Bronchus fibroblast of lung (primary cell): Measurements from ENCODE around the gene PCDHB13. TPM values are rescaled to one million over a fixed set of nuclear protein-coding genes. Genes with fewer than 3 reads are reported as not detected.

Experiments used
- total RNA-seq: library from RNA; depleted of rRNA; stranded (reverse); fragments of >200 nt; gene quantifications from 2 replicates; pipeline ENCODE4 v1.2.3, GENCODE V29; 2015

The PCDHB13 gene
- total RNA-seq, result under 0.01 TPM in 2 replicates

DNA sequence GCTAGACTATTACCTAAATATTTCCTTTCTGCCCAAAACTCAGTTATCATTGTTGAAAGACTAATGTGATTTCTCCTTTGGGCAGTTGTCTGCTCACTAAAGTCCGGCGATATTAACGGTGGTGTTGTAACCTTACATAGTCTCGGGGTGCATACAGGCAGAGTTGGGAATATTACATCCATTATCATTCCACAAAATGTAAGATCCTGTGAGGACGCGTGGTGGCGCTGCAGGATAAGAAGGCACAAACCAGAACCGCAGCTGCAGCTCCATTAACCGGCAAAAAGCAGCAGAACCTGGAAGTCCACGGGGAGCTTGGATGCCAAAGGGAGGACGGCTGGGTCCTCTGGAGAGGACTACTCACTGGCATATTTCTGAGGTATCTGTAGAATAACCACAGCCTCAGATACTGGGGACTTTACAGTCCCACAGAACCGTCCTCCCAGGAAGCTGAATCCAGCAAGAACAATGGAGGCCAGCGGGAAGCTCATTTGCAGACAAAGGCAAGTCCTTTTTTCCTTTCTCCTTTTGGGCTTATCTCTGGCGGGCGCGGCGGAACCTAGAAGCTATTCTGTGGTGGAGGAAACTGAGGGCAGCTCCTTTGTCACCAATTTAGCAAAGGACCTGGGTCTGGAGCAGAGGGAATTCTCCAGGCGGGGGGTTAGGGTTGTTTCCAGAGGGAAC lies at the start of gene PCDHB13:
TSS of gene PCDHB13 (plus strand) at position 264 of the 684 bp plus-strand sequence. CDS start at position 469, 205 bp downstream.

DNA sequence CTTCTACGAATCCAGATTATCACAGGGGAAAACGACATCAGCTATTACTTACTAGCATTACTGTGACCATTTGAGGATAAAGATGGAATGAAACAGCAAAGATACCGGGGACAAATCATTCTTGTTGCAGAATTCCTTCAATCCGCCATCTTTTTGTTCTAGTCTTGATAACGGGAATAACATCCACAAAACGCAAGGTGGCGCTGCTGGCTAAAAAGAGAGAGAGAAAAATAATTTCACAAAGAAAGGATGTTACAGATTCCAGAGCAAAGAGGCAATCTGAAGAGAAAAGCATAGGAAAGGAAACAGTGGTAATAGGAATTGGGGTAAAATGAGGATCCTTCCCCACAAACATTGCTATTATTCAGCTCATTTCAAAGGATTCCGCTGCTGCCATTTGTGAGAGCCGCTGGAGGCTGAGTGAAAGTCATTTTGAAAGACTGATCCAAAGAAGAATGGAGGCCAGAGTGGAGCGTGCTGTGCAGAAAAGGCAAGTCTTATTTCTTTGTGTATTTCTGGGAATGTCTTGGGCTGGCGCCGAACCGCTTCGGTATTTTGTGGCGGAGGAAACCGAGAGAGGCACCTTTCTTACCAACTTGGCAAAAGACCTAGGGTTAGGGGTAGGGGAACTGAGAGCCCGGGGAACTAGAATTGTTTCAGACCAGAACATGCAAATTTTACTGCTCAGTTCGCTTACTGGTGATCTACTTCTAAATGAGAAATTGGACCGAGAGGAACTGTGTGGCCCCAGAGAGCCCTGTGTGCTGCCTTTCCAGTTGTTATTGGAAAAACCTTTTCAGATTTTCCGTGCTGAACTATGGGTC lies 41.1 kb upstream of the PCDHB13 start, which contains the start of gene PCDHB7:
TSS of gene PCDHB7 (plus strand) at position 264 of the 824 bp plus-strand sequence. CDS start at position 456, 192 bp downstream.

DNA sequence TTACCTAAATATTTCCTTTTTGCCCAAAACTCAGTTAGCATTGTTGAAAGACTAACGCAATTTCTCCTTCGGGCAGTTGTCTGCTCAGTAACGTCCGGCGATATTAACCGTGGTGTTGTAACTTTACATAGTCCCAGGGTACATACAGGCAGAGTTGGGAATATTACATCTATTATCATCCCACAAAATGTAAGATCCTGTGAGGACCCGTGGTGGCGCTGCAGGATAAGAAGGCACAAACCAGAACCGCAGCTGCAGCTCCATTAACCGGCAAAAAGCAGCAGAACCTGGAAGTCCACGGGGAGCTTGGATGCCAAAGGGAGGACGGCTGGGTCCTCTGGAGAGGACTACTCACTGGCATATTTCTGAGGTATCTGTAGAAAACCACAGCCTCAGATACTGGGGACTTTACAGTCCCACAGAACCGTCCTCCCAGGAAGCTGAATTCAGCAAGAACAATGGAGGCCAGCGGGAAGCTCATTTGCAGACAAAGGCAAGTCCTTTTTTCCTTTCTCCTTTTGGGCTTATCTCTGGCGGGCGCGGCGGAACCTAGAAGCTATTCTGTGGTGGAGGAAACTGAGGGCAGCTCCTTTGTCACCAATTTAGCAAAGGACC lies 36.0 kb upstream of the PCDHB13 start, which contains the start of gene PCDHB8:
TSS of gene PCDHB8 (plus strand) at position 214 of the 615 bp plus-strand sequence. CDS start at position 459, 245 bp downstream.

DNA sequence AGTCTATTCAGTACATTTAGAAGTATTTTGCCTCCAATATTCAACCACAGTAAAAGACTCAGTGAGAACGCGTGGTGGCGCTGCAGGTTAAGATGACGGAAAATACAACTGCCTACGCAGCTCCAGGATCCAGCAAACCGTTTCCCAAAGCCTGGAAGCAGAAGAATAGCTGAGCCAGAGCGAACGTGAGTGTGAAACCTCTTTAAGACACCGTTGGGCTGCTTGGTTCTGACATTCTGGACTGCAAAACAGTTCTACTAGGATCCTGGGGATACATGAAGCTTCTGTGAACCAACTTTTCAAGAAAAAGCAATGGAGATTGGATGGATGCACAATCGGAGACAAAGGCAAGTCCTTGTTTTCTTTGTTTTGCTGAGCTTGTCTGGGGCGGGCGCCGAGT lies 31.5 kb upstream of the PCDHB13 start, which contains the start of gene PCDHB16:
TSS of gene PCDHB16 (plus strand) at position 140 of the 400 bp plus-strand sequence. CDS start at position 313, 173 bp downstream.

DNA sequence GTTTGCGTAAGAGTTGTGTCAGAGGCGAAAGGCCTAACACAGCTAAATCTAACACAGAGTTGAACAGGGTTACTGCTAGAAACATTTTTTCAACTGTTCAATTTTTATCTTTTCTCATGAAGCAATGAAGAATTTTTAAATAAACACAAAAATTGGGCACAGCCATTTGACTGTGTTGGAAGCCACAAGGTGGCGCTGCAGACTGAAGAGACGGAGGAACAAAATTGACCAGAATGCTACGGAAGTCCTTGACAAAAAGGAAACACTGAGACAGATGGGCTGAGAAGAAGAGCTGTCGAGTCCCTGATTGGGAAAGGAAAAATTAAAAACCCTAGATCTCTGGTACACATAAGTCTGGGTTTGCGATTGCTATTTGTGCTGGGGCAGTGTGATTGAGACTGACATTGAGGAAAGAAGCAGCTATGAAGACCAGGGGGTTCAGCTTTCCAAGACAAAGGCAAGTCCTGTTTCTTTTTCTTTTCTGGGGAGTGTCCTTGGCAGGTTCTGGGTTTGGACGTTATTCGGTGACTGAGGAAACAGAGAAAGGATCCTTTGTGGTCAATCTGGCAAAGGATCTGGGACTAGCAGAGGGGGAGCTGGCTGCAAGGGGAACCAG lies 26.7 kb upstream of the PCDHB13 start, which contains the start of gene PCDHB9:
TSS of gene PCDHB9 (plus strand) at position 265 of the 616 bp plus-strand sequence. CDS start at position 423, 158 bp downstream.

DNA sequence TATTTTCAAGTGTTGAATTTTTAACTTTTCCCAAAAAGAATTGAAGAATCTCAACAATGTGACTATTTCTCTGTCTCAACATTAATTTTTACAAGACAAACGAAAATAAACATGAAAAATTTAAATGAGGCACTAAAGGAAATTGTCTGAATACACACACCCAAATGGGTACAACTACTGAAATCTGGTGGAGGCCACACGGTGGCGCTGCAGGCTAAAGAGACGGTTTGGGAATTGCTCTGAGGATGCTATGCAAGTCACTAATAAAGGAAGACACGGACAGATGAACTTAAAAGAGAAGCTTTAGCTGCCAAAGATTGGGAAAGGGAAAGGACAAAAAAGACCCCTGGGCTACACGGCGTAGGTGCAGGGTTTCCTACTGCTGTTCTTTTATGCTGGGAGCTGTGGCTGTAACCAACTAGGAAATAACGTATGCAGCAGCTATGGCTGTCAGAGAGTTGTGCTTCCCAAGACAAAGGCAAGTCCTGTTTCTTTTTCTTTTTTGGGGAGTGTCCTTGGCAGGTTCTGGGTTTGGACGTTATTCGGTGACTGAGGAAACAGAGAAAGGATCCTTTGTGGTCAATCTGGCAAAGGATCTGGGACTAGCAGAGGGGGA lies 21.5 kb upstream of the PCDHB13 start, which contains the start of gene PCDHB10:
TSS of gene PCDHB10 (plus strand) at position 244 of the 616 bp plus-strand sequence. CDS start at position 444, 200 bp downstream.

DNA sequence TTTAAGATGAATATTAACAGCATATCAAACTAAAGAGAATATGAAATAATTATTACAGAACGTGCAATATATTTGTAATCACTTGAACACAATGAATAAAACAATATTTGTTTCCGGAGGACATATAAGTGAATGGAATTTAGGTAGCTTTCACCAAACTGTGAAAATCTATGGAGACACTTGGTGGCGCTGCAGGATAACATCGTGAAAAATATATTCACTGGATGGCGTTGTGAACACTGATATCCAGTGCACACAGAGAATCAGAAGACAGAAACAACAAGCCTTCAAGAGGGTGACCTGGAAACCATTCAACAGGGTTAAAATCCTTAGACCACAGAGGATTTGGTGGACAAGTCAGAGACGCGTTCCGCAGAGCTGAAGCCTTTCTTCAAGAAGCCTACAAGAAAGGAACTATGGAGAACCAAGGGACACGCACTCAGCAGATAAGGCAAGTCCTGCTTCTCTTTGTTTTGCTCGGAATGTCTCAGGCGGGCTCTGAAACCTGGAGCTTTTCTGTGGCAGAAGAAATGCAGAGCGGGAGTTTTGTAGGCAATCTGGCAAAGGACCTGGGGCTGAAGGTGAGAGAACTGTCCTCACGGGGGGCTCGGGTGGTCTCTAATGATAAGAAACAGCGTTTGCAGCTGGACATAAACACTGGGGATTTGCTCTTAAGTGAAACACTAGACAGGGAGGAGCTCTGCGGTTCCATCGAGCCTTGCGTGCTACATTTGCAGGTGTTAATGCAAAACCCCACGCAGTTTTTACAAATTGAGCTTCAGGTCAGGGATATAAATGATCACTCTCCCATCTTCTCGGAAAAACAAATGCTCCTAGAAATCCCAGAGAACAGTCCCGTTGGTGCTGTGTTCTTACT lies 14.1 kb upstream of the PCDHB13 start, which contains the start of gene PCDHB11:
TSS of gene PCDHB11 (plus strand) at position 269 of the 877 bp plus-strand sequence. CDS start at position 417, 148 bp downstream.

DNA sequence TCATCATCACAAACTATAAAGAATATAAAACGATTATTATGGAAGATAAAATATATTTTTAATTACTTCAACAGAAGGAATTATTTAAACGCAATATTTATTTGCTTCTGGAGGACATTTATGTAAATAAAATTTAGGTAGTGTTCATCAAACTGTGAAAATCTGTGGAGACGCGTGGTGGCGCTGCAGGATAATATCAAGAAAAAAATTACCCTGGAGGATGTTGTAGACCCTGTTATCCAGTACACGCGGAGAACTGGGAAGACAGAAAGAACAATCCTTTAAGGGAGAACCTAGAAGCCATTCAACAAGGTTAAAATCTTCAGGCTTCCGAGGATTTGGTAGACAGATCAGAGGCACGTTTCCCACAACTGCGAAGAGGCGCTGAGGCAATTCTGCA lies 5.2 kb upstream of the PCDHB13 start, which contains the start of gene PCDHB12:
TSS of gene PCDHB12 (plus strand) at position 242 of the 400 bp plus-strand sequence. CDS start 189 bp downstream, outside the sequence.

DNA sequence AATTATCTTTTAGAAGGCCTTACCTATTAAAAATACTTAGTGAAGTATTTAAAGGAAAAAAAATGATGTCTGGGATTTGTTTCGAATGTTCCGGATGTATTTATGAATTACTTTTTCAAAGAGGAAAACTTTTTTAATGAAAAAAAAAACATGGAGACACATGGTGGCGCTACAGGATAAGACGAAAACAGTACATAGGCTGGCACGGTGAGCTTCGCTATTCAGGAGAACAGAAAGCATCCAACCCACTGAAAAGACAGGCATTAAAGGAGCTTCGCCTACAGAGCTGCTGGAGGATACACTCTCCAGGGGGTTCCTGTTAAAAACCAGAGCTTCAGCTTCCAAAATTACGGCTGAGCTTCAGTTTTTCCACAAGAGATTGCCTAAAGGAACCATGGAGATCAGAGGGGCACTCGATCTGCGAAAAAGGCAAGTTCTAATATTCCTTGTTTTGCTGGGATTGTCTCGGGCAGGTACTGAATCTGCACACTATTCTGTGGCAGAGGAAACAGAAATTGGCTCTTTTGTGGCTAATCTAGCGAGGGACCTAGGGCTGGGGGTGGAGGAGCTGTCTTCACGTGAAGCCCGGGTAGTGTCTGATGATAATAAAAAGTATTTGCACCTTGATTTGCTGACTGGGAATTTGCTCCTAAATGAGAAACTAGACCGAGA lies 9.5 kb downstream of the PCDHB13 start, which contains the start of gene PCDHB14:
TSS of gene PCDHB14 (plus strand) at position 232 of the 672 bp plus-strand sequence. CDS start at position 395, 163 bp downstream.

DNA sequence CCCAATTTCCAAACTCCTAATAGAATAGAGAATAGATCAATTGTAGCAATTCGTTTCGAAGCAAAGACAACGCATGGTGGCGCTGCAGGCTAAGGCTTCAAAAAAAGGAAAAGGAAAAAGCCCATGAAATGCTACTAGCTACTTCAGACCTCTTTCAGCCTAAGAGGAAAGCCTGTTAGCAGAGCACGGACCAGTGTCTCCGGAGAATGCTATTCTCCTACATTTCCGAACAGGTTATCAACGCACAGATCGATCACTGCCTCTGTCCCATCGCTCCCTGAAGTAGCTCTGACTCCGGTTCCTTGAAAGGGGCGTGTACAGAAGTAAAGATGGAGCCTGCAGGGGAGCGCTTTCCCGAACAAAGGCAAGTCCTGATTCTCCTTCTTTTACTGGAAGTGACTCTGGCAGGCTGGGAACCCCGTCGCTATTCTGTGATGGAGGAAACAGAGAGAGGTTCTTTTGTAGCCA lies 31.6 kb downstream of the PCDHB13 start, which contains the start of gene PCDHB15:
TSS of gene PCDHB15 (plus strand) at position 146 of the 468 bp plus-strand sequence. CDS start at position 330, 184 bp downstream.

Other genes with a start within 250 kb of the PCDHB13 start
- gene PCDHAC2, start 247.4 kb upstream of the PCDHB13 start, total RNA-seq, result not detected in 2 replicates
- not detected in 2 replicates for gene PCDHB1, start 162.5 kb upstream of the PCDHB13 start, total RNA-seq
- gene PCDHB2, start 119.3 kb upstream of the PCDHB13 start, total RNA-seq, result 0.34 and 0.45 TPM in 2 replicates
- 0.15 and 0.17 TPM in 2 replicates for gene PCDHB3, start 113.4 kb upstream of the PCDHB13 start, total RNA-seq
- gene PCDHB4, start 92.1 kb upstream of the PCDHB13 start, total RNA-seq, result not detected in 2 replicates
- 0.84 and 0.89 TPM in 2 replicates for gene PCDHB5, start 78.7 kb upstream of the PCDHB13 start, total RNA-seq
- gene PCDHB6, start 63.9 kb upstream of the PCDHB13 start, total RNA-seq, result not detected in 2 replicates
- gene PCDHB7, start 41.3 kb upstream of the PCDHB13 start, total RNA-seq, result 0.15 and 0.17 TPM in 2 replicates
- gene PCDHB8, start 36.1 kb upstream of the PCDHB13 start, total RNA-seq, result not detected in 2 replicates
- under 0.01 TPM in 1 of 2 replicates, not detected in the other for gene PCDHB16, start 31.5 kb upstream of the PCDHB13 start, total RNA-seq
- gene PCDHB9, start 26.8 kb upstream of the PCDHB13 start, total RNA-seq, result not detected in 2 replicates
- under 0.01 and 0.15 TPM in 2 replicates for gene PCDHB10, start 21.6 kb upstream of the PCDHB13 start, total RNA-seq
- under 0.01 TPM in 2 replicates for gene PCDHB11, start 14.3 kb upstream of the PCDHB13 start, total RNA-seq
- not detected in 2 replicates for gene PCDHB12, start 5.2 kb upstream of the PCDHB13 start, total RNA-seq
- gene PCDHB14, start 9.4 kb downstream of the PCDHB13 start, total RNA-seq, result under 0.01 TPM in 1 of 2 replicates, not detected in the other
- gene PCDHB15, start 31.5 kb downstream of the PCDHB13 start, total RNA-seq, result 0.15 and 0.17 TPM in 2 replicates
- gene SLC25A2, start 90.1 kb downstream of the PCDHB13 start, total RNA-seq, result not detected in 2 replicates
- gene TAF7, start 106.9 kb downstream of the PCDHB13 start, total RNA-seq, result 31.8 and 38.5 TPM in 2 replicates
- gene PCDHGA1, start 116.6 kb downstream of the PCDHB13 start, total RNA-seq, result under 0.01 and 0.15 TPM in 2 replicates
- 0.50 and 0.59 TPM in 2 replicates for gene PCDHGA2, start 124.8 kb downstream of the PCDHB13 start, total RNA-seq
- gene PCDHGA3, start 129.9 kb downstream of the PCDHB13 start, total RNA-seq, result 0.15 and 0.34 TPM in 2 replicates
- gene PCDHGB1, start 136.2 kb downstream of the PCDHB13 start, total RNA-seq, result 0.30 and 0.34 TPM in 2 replicates
- 1.0 and 1.3 TPM in 2 replicates for gene PCDHGA4, start 141.1 kb downstream of the PCDHB13 start, total RNA-seq
- gene PCDHGB2, start 146.1 kb downstream of the PCDHB13 start, total RNA-seq, result 0.50 and 0.59 TPM in 2 replicates
- gene PCDHGA5, start 150.2 kb downstream of the PCDHB13 start, total RNA-seq, result 0.15 and 0.34 TPM in 2 replicates
- 0.45 and 0.50 TPM in 2 replicates for gene PCDHGB3, start 156.3 kb downstream of the PCDHB13 start, total RNA-seq
- 0.67 and 1.0 TPM in 2 replicates for gene PCDHGA6, start 160.0 kb downstream of the PCDHB13 start, total RNA-seq
- gene PCDHGA7, start 168.8 kb downstream of the PCDHB13 start, total RNA-seq, result 0.50 and 0.89 TPM in 2 replicates
- gene PCDHGB4, start 173.8 kb downstream of the PCDHB13 start, total RNA-seq, result 4.0 and 4.4 TPM in 2 replicates
- 0.15 and 0.67 TPM in 2 replicates for gene PCDHGA8, start 178.7 kb downstream of the PCDHB13 start, total RNA-seq
- gene PCDHGB5, start 184.0 kb downstream of the PCDHB13 start, total RNA-seq, result 10.6 and 13.8 TPM in 2 replicates
- gene PCDHGA9, start 188.9 kb downstream of the PCDHB13 start, total RNA-seq, result 1.7 and 1.9 TPM in 2 replicates
- gene PCDHGB6, start 194.1 kb downstream of the PCDHB13 start, total RNA-seq, result 1.3 and 2.1 TPM in 2 replicates
- 4.9 and 5.2 TPM in 2 replicates for gene PCDHGA10, start 199.1 kb downstream of the PCDHB13 start, total RNA-seq
- 6.1 and 7.2 TPM in 2 replicates for gene PCDHGB7, start 203.8 kb downstream of the PCDHB13 start, total RNA-seq
- gene PCDHGA11, start 207.1 kb downstream of the PCDHB13 start, total RNA-seq, result 10.9 and 11.6 TPM in 2 replicates
- gene PCDHGA12, start 216.6 kb downstream of the PCDHB13 start, total RNA-seq, result 7.7 and 8.4 TPM in 2 replicates